Stimulated activated effector memory CD8-positive, alpha-beta T cell treated with anti-CD3 and anti-CD28 coated beads, Interleukin-12 subunit alpha, Interleukin-12 subunit beta, amount 100 ng/mL, for 72 hours (primary cell): ENCODE results near the gene EXOSC7.
A peak's percentile ranks its signal among the peaks of the same experiment; 100 is the strongest.

Experiments used
- ATAC-seq: fragments of 150-1000 bp; cut with Tn5 transposase; 2 replicates; pipeline ENCODE4 v1.10.0; 2021
- DNase-seq, 2 donors: peaks; one replicate each; pipeline ENCODE4 v3.0.0; 2021 to 2022; ENCODE audit warnings: low spot score in 2 of 2
- H3K27ac Mint-ChIP-seq: one replicate; pipeline ENCODE4 v1.8.0; 2022; ENCODE audit warnings: mild to moderate bottlenecking, mixed read lengths
- H3K36me3 Mint-ChIP-seq: one replicate; pipeline ENCODE4 v1.8.0; 2022; ENCODE audit warnings: mild to moderate bottlenecking, mixed read lengths
- H3K4me1 Mint-ChIP-seq: one replicate; pipeline ENCODE4 v1.8.0; 2022; ENCODE audit warnings: mixed read lengths
- H3K4me3 Mint-ChIP-seq: one replicate; pipeline ENCODE4 v1.8.0; 2022; ENCODE audit warnings: mild to moderate bottlenecking, mixed read lengths
- H3K9me3 Mint-ChIP-seq: one replicate; pipeline ENCODE4 v1.8.0; 2022; ENCODE audit warnings: mixed read lengths

EXOSC7 gene

GRCh38 chr3:44999782-45000181 lies 23.7 kb downstream of the EXOSC7 start:
- Mint-ChIP-seq H3K27ac (peak overlapping the region; percentile 17), H3K4me1 (peaks cover 25% of the 10 kb centered on the region), H3K4me3 (no peak overlapping the region), H3K9me3 (no peaks in the 10 kb centered on the region), H3K36me3 (peaks cover 98% of the 10 kb centered on the region)
- DNase-seq (no peak), ATAC-seq (no peak)

DNA sequence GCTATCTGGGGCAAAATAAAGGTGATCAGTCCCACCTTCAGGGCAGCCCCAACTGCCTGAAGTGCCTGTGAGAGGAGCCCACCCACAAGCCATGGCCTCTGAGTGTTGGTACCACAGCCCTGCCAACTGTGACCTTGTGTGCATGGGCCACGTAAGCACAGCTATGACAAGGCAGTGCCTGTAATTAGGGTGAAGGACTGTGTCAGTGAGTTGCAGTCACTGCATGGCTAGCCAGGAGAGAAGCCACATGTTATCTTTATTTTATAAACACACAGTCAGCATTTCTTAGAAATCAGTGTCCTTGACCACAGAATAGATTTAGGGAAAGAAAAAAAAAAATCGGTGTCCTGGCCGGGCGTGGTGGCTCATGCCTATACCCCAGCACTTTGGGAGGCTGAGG lies 24.8 kb downstream of the EXOSC7 start:
- Mint-ChIP-seq H3K27ac (peak overlapping the region; percentile 17), H3K9me3 (no peaks in the 10 kb centered on the region), H3K36me3 (peaks cover 98% of the 10 kb centered on the region), H3K4me3 (no peak overlapping the region), H3K4me1 (peaks cover 20% of the 10 kb centered on the region)
- DNase-seq (no peak), ATAC-seq (no peak)

GRCh38 chr3:45001738-45002137 lies 25.7 kb downstream of the EXOSC7 start:
- H3K9me3 Mint-ChIP-seq = no peaks in the 10 kb centered on the region
- H3K4me1 Mint-ChIP-seq = peaks cover 14% of the 10 kb centered on the region
- DNase-seq (no peak), ATAC-seq (no peak)
- peaks cover 97% of the 10 kb centered on the region for H3K36me3 Mint-ChIP-seq
- H3K4me3 Mint-ChIP-seq = no peak overlapping the region
- no peak overlapping the region for H3K27ac Mint-ChIP-seq

DNA sequence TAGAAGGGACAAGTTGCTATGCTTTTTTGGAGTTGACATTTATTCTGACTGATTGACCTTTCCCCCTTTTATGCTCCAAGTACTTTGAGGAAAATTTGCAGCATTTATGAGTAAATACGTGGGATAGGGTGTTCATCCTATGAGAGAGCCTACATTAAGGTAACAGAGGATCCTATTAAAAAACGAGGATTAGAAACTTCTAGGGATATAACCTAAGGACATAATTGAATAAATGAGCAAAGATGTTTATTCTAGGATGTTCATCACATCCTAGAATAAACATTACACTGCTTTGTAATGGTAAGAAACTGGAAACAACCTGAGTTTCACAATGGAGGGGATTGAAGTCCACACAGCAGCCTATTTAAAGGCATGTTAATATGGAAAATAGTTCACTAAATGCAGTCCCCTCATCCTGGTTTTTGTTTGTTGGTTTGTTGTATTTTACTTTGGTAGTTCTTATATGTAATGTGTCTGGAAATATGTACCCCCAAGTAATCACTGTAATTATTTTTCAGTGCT lies 26.2 kb downstream of the EXOSC7 start:
- Mint-ChIP-seq H3K36me3 (peaks cover 97% of the 10 kb centered on the region), H3K4me3 (no peak overlapping the region), H3K27ac (peak overlapping the region; percentile 80), H3K4me1 (peaks cover 18% of the 10 kb centered on the region), H3K9me3 (no peaks in the 10 kb centered on the region)
- ATAC-seq = no peak
- no peak for DNase-seq

DNA sequence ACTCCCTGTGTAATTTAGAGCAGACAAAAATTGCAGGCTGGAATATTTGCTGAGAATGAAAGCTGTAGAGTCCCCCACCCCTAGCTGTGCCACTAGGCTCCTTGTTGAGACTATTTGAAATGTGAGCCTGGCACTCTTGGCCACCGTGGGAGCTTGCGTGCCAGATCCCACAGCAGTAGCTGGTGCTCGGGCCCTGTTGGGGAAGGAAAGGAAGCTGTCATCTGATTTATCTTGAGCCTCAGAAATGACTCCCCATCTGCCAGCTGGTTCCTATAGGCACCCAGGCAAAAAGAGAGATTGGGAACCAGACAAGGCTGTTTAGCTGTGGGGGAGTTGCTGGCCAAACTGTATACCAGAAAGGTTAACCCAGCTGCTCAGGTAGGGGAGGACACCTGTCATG lies 26.7 kb downstream of the EXOSC7 start:
- H3K9me3 Mint-ChIP-seq = no peaks in the 10 kb centered on the region
- H3K27ac Mint-ChIP-seq = peak overlapping the region; percentile 80
- H3K36me3 Mint-ChIP-seq = peaks cover 93% of the 10 kb centered on the region

DNA sequence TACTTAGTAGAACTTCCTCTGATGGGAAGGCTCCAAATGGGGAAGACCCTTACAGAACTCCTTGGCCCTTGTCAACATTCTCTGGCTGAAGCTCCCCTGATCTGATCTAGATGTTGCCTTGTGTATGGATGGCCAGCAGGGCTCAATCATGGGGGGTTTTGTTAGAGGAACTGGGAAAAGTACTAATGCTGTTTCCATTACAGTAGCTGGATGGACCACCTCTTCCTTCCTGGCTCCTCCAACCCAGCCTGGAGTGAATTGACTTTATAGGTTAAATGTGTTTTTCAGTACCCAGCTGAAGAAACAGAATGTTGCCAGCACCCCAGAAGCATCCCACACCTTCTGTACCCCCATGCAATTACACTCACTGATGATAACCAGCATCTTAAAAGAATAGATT lies 27.4 kb downstream of the EXOSC7 start:
- DNase-seq (no peak), ATAC-seq (no peak)
- H3K9me3 Mint-ChIP-seq = no peaks in the 10 kb centered on the region
- peaks cover 18% of the 10 kb centered on the region for H3K4me1 Mint-ChIP-seq
- H3K36me3 Mint-ChIP-seq = peaks cover 92% of the 10 kb centered on the region
- H3K4me3 Mint-ChIP-seq = no peak overlapping the region
- peak overlapping the region; percentile 80 for H3K27ac Mint-ChIP-seq

More for the DNA sequence above, 26.7 kb downstream of the EXOSC7 start:
- Mint-ChIP-seq H3K4me3 (no peak overlapping the region), H3K4me1 (peaks cover 18% of the 10 kb centered on the region)
- DNase-seq = no peak
- ATAC-seq = no peak

GRCh38 chr3:45003859-45004258 lies 27.8 kb downstream of the EXOSC7 start:
- Mint-ChIP-seq H3K27ac (peak overlapping the region; percentile 80), H3K36me3 (peaks cover 92% of the 10 kb centered on the region), H3K4me3 (no peak overlapping the region), H3K9me3 (no peaks in the 10 kb centered on the region), H3K4me1 (peaks cover 18% of the 10 kb centered on the region)
- DNase-seq (no peak), ATAC-seq (no peak)

- Mint-ChIP-seq H3K4me1 (peaks cover 18% of the 10 kb centered on the region), H3K9me3 (no peaks in the 10 kb centered on the region), H3K27ac (peak overlapping the region; percentile 26), H3K36me3 (peaks cover 88% of the 10 kb centered on the region), H3K4me3 (no peak overlapping the region)
- DNase-seq (no peak), ATAC-seq (no peak)
These were observed 31.0 kb downstream of the EXOSC7 start for GRCh38 chr3:45007091-45007490.

- H3K27ac Mint-ChIP-seq = no peak overlapping the region
- H3K4me1 Mint-ChIP-seq = peaks cover 18% of the 10 kb centered on the region
- no peak for ATAC-seq
These were observed 32.1 kb downstream of the EXOSC7 start for GRCh38 chr3:45008117-45008516.

GRCh38 chr3:45009868-45010267 lies 33.8 kb downstream of the EXOSC7 start:
- peaks cover 74% of the 10 kb centered on the region for H3K36me3 Mint-ChIP-seq
- H3K4me1 Mint-ChIP-seq = peaks cover 12% of the 10 kb centered on the region
- no peak for DNase-seq
- H3K9me3 Mint-ChIP-seq = no peaks in the 10 kb centered on the region
- peak overlapping the region; percentile 50 for H3K27ac Mint-ChIP-seq
- H3K4me3 Mint-ChIP-seq = no peak overlapping the region
- no peak for ATAC-seq

More at GRCh38 chr3:45008117-45008516, 32.1 kb downstream of the EXOSC7 start:
- H3K36me3 Mint-ChIP-seq = peaks cover 87% of the 10 kb centered on the region
- no peaks in the 10 kb centered on the region for H3K9me3 Mint-ChIP-seq
- H3K4me3 Mint-ChIP-seq = no peak overlapping the region
- DNase-seq = no peak

DNA sequence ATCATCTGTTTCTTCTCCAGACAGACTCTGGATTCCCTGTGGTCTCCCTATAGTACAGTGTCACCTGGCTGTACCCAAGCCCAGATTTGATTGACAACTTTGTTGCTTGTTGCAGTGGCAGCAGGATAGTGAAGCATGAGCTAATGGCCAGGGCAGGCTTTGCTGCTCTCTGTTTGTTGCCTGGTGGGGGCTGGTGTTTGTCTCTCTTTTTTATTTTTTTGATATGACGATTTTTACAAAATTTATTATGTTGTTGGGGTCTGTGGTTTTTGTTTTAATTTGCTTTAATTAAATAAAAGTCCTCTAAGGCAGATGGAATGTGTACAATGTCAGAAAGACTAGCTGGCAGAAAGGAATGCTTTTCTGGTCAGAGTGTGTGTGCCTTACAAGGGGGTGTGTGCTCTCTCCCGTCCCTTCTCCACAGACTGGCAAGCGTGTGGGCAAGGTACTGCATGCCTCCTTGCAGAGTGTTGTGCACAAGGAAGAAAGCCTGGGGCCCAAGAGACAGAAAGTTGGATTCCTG lies 34.8 kb downstream of the EXOSC7 start:
- DNase-seq = no peak
- H3K9me3 Mint-ChIP-seq = no peaks in the 10 kb centered on the region
- H3K4me3 Mint-ChIP-seq = no peak overlapping the region
- no peak for ATAC-seq
- H3K4me1 Mint-ChIP-seq = peaks cover 6% of the 10 kb centered on the region
- no peak overlapping the region for H3K27ac Mint-ChIP-seq
- H3K36me3 Mint-ChIP-seq = peaks cover 64% of the 10 kb centered on the region

DNA sequence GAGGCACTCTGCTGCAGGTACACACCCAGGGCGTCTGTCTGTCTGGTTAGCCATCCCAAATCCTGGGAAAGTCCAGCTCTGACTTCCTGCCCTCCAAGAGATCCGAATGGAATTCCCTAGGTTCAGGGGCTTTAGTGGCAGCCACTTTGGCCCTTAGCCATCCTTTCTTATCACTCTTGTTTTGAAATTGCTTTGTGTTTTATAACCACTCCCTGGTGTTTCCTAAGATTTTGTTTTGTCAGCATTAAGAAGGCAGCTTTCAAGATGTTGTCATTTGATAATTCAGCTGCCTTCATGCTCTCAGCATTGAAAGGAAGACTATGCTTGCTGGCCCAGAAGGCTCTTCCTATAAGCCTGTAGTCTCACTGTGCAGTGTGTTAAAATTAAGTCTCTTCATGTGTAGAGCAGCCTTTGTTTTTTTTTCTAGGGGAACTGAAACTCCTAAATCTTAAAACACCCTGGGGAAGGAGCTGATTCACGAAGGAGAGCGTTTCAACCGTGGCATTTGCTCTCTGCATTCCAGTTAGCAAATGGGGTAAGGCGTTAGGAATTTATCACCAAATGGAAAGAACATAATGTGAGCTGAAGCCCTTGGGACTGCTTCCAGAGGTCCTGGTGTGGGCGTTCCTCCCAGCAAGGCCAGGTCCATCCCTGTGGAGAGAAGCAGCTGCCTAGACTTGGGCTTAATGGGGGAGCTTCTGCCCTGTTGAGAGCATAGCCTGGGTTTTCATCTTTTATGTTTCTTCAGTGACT lies 35.9 kb downstream of the EXOSC7 start:
- Mint-ChIP-seq H3K27ac (no peak overlapping the region), H3K36me3 (peaks cover 54% of the 10 kb centered on the region), H3K9me3 (no peaks in the 10 kb centered on the region), H3K4me1 (peaks cover 3% of the 10 kb centered on the region), H3K4me3 (no peak overlapping the region)
- ATAC-seq (no peak), DNase-seq (no peak)

- Mint-ChIP-seq H3K4me1 (no peaks in the 10 kb centered on the region), H3K36me3 (peaks cover 50% of the 10 kb centered on the region), H3K4me3 (no peak overlapping the region), H3K27ac (no peak overlapping the region), H3K9me3 (no peaks in the 10 kb centered on the region)
- ATAC-seq (no peak), DNase-seq (no peak)
These were observed 36.5 kb downstream of the EXOSC7 start for GRCh38 chr3:45012577-45012976.

GRCh38 chr3:45016916-45017315 lies 40.9 kb downstream of the EXOSC7 start:
- Mint-ChIP-seq H3K9me3 (no peaks in the 10 kb centered on the region), H3K36me3 (peaks cover 15% of the 10 kb centered on the region), H3K4me1 (peaks cover 16% of the 10 kb centered on the region), H3K27ac (no peak overlapping the region), H3K4me3 (no peak overlapping the region)
- DNase-seq = no peak
- ATAC-seq = no peak

DNA sequence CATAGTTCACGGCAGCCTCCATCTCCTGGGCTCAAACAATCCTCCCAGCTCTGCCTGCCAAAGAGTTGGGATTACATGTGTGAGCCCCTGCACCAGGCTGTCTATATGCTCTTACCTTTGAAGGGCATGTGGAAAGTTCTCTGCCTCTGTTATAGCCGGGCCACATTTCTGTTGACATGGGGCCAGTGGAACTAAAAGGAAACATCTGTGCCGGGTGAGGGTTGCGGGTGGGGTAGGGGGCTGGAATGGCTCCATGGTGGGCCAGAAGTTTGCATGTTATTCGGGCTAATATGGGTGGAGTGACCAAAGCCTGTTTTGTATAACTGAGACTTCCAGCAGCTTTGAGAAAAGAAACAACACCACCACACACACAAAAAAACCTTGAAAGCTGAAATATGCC lies 41.8 kb downstream of the EXOSC7 start:
- Mint-ChIP-seq H3K9me3 (no peaks in the 10 kb centered on the region), H3K4me1 (peaks cover 16% of the 10 kb centered on the region), H3K27ac (no peak overlapping the region), H3K36me3 (peaks cover 6% of the 10 kb centered on the region), H3K4me3 (no peak overlapping the region)
- DNase-seq (no peak), ATAC-seq (no peak)

- H3K27ac Mint-ChIP-seq = no peak overlapping the region
- H3K4me1 Mint-ChIP-seq = peaks cover 16% of the 10 kb centered on the region
- no peak overlapping the region for H3K4me3 Mint-ChIP-seq
- H3K9me3 Mint-ChIP-seq = no peaks in the 10 kb centered on the region
- H3K36me3 Mint-ChIP-seq = no peaks in the 10 kb centered on the region
- ATAC-seq (no peak), DNase-seq (no peak)
These were observed 44.5 kb downstream of the EXOSC7 start for GRCh38 chr3:45020534-45020933.
